Posterior vena cava (tissue), 2 donors: ENCODE results near the gene NTN3. TPM values are rescaled to one million over a fixed set of nuclear protein-coding genes. Genes with fewer than 3 reads are reported as not detected.

Experiments used
- DNase-seq: peaks from one replicate; pipeline ENCODE4 v3.0.0-alpha.2; 2020; ENCODE audit warnings: low spot score
- intact Hi-C, 2 donors: fragments of 100-400 bp; cut with DNase I; formaldehyde crosslinking; loops; one replicate each; pipeline versions ENCODE4 v1.14.1 to v1.14.2; 2022 to 2023
- microRNA-seq, 2 donors: library from miRNA; unstranded; fragments of <30 nt; microRNA quantifications; one replicate each; pipeline ENCODE4 v1.2.0, GENCODE V29; 2020 to 2021; ENCODE audit warnings: borderline microRNAs expressed in 2 of 2
- total RNA-seq, 2 donors: library from RNA; stranded (reverse); fragmentation: NEBNext Ultra II Directional; extraction: Animal tissue kit (Norgen Biotek cat#: 25700); gene quantifications; one replicate each; pipeline ENCODE4 v1.2.1, GENCODE V29; 2021
- donor health status: DM: yes; HTN: yes; CAD: no.
- donor health status: DM: yes; HTN: yes; CAD: no.

Gene NTN3
- total RNA-seq, 2 donors from 2014 or later: 0.29 TPM; not detected in 1

DNA sequence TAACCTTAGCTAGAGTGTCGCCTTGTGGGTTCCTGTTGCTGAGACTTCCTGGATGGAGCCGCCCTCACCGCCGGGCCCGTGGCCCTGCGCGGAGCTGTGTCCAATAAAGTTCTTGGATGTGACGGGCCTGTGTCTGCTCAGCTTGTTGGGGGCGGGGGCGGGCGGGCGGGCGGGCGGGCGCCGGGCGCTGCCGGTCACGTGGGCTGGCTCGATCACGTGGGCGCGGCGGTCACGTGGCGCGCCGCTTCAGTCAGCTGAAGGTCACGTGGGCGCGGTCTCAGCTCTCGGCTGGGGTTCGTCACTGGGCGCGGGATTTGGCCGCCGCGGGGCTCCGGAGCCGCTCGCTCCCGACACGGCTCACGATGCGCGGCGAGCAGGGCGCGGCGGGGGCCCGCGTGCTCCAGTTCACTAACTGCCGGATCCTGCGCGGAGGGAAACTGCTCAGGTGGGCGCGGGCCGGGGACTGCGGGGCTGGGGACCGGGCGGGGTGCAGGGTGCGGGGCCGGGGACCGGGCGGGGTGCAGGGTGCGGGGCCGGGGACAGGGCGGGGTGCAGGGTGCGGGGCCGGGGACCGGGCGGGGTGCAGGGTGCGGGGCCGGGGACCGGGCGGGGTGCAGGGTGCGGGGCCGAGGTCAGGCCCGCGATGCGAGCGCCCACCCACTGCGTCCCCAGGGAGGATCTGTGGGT is 49.1 kb downstream of the NTN3 start, which contains the start of gene AMDHD2:
TSS of gene AMDHD2 (plus strand) at position 275 of the 687 bp plus-strand sequence. CDS start at position 363, 88 bp downstream.
- DNase-seq: peak; percentile 97
- intact Hi-C loops: loop anchor here in 1 of 2 donors (10.0 kb wide), 1 partner anchor 315 kb away; the partner anchor contains the start of gene MLST8

DNA sequence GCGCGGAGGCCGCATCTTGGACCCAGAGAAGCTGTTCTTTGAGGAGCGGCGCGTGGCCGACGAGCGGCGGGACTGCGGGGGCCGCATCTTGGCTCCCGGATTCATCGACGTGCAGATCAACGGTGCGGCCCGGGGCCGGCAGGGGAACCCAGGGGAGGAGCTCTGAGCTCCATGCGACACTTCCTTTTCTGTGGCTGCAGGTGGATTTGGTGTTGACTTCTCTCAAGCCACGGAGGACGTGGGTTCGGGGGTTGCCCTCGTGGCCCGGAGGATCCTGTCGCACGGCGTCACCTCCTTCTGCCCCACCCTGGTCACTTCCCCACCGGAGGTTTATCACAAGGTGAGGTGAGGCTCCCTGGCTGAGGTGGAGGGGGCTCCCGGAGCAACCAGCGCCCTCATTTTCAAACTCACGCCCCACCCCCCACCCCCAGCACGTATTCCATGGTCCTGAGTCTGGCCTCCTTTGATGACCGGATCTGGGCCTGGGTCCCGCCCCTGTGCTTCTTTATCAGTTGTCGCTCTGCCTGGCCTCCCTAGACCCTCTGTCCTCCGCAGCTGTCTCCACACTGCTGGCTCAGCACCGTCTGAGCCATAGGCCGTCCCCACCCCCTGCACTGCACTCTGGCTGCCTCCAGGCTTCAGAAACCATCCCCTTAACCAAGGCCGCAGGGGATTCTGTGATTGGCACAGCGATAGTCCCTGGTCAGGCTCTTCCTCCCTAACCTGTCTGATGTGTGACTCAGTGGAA is 49.9 kb downstream of the NTN3 start:
- peak; percentile 89 for DNase-seq
- intact Hi-C loops: loop anchor here in 1 of 2 donors (10.0 kb wide), 1 partner anchor 316 kb away; the partner anchor contains the start of gene MLST8

Small RNA genes within 50 kb of the gene (microRNA-seq; reads per million reads assigned to microRNA genes)
- gene MIR6767 (0 to 0.65 reads per million in 2 donors), gene MIR6768 (0 reads per million in 2 donors)

Other genes starting within 250 kb of the NTN3 start
- gene E4F1, start 247.7 kb upstream of the NTN3 start, total RNA-seq: 10 to 100 TPM; 15.5 to 19.3 TPM
- gene DNASE1L2, start 234.9 kb upstream of the NTN3 start, total RNA-seq: under 1 TPM in 1 of 2 donors, not detected in 1; 0.19 TPM
- 10 to 100 TPM; 30.2 to 31.9 TPM for gene ECI1, start 219.7 kb upstream of the NTN3 start, total RNA-seq
- 100 to 1,000 TPM in 1 of 2 donors, 10 to 100 TPM in 1; 84.9 to 101 TPM for gene RNPS1, start 203.2 kb upstream of the NTN3 start, total RNA-seq
- gene ABCA3, start 130.6 kb upstream of the NTN3 start, total RNA-seq: 10 to 100 TPM in 1 of 2 donors, 1 to 10 TPM in 1; 9.6 to 16.6 TPM
- gene CCNF, start 41.9 kb upstream of the NTN3 start, total RNA-seq: 1 to 10 TPM in 1 of 2 donors, under 1 TPM in 1; 0.81 to 1.3 TPM
- gene TEDC2, start 11.2 kb upstream of the NTN3 start, total RNA-seq: under 1 TPM in 1 of 2 donors, not detected in 1; 0.86 TPM
- gene TBC1D24, start 3.8 kb downstream of the NTN3 start, total RNA-seq: 10 to 100 TPM; 11.4 to 13.3 TPM
- 100 to 1,000 TPM; 107 to 133 TPM for gene ATP6V0C, start 42.7 kb downstream of the NTN3 start, total RNA-seq
- gene AMDHD2, start 49.1 kb downstream of the NTN3 start, total RNA-seq: 10 to 100 TPM; 25.5 to 34.3 TPM
- not detected for gene CEMP1, start 60.1 kb downstream of the NTN3 start, total RNA-seq
- gene PDPK1, start 66.7 kb downstream of the NTN3 start, total RNA-seq: 10 to 100 TPM; 36.8 to 40.1 TPM
- 10 to 100 TPM; 13.5 to 14.3 TPM for gene KCTD5, start 211.2 kb downstream of the NTN3 start, total RNA-seq
- gene PRSS27, start 248.9 kb downstream of the NTN3 start, total RNA-seq: 1 to 10 TPM in 1 of 2 donors, under 1 TPM in 1; 0.71 to 1.4 TPM